ENCODE measurements around the gene JDP2. TPM values are rescaled to one million over a fixed set of nuclear protein-coding genes. Genes with fewer than 3 reads are reported as not detected.

Gene JDP2
- total and polyA plus RNA-seq, 2 of the 4 experiments (the other 2 are of a cell fraction), result 35.7 to 38.4 TPM

GRCh38 chr14:75381642-75382041 is 46.2 kb upstream of the JDP2 start:
- DNase-seq (no peak), ATAC-seq (ENCODE audit: low read depth) (no peak)
- Histone ChIP-seq H3K14ac (replicated peaks; ENCODE audit: low read depth, low read length) (no peak overlapping the region), H3K56ac (ENCODE audit: extremely low read depth, insufficient read depth, low read length) (no peak overlapping the region), H2AK5ac (ENCODE audit: low read depth, low read length) (no peak overlapping the region), H4K91ac (ENCODE audit: insufficient read depth, low read depth, low read length) (no peak overlapping the region), H3K27me3 (ENCODE audit: control insufficient read depth, insufficient read depth, low read length) (peaks cover 27% of the 10 kb centered on the region), H3K79me1 (ENCODE audit: low read depth in 1 of 2, low read length in 2 of 2) (no peaks in the 10 kb centered on the region), H2AK9ac (replicated peaks; ENCODE audit: low read depth, low read length, poor library complexity) (no peak overlapping the region), H2AFZ (replicated peaks; ENCODE audit: low read length, poor library complexity) (no peak overlapping the region), H3K4me2 (ENCODE audit: low read depth, low read length) (no peak overlapping the region), H2BK15ac (ENCODE audit: low read depth, low read length) (no peak overlapping the region), H4K8ac (ENCODE audit: low read depth in 2 of 2, low read length in 2 of 2) (no peak overlapping the region), H3K4ac (ENCODE audit: low read depth, low read length) (no peak overlapping the region), H3K36me3 (ENCODE audit: control insufficient read depth, insufficient read depth, low read length) (no peaks in the 10 kb centered on the region), H3K4me3 (ENCODE audit: insufficient read depth, low read depth, low read length) (no peak overlapping the region), H4K20me1 (ENCODE audit: insufficient read depth, low read length) (no peaks in the 10 kb centered on the region), H3K9ac (ENCODE audit: low read depth, low read length) (no peak overlapping the region), H3K4me1 (ENCODE audit: control insufficient read depth, insufficient read depth, low read length) (no peaks in the 10 kb centered on the region), H3K18ac (ENCODE audit: low read depth, low read length) (no peak overlapping the region), H3K27ac (ENCODE audit: insufficient read depth, low read length) (no peak overlapping the region), H2BK120ac (ENCODE audit: low read depth, low read length) (no peak overlapping the region), H3K9me3 (ENCODE audit: control insufficient read depth, insufficient read depth, low read length) (no peaks in the 10 kb centered on the region), H3K9me1 (ENCODE audit: insufficient read depth, low read length) (no peaks in the 10 kb centered on the region), H3K23ac (ENCODE audit: low read depth, low read length) (no peak overlapping the region), H4K5ac (ENCODE audit: low read depth, low read length) (no peak overlapping the region), H2BK5ac (ENCODE audit: low read depth, low read length, poor library complexity, severe bottlenecking) (no peak overlapping the region), H2BK20ac (ENCODE audit: low read depth, low read length) (no peak overlapping the region)
- no peak for TF ChIP-seq CHD1 (IDR thresholded peaks at IDR 0.05; ENCODE audit: low read depth, low read length)
- no peak for TF ChIP-seq RFX5 (IDR thresholded peaks at IDR 0.05; ENCODE audit: low read depth, low read length)
- TF ChIP-seq BHLHE40 (IDR thresholded peaks at IDR 0.05; ENCODE audit: low read depth, low read length), result no peak
- no peak for TF ChIP-seq MAZ (IDR thresholded peaks at IDR 0.05; ENCODE audit: borderline replicate concordance, low read depth, low read length)
- TF ChIP-seq SMC3 (IDR thresholded peaks at IDR 0.05; ENCODE audit: low read depth, low read length), result no peak
- no peak for TF ChIP-seq MXI1 (IDR thresholded peaks at IDR 0.05; ENCODE audit: borderline replicate concordance, low read depth, low read length)
- TF ChIP-seq CEBPB (IDR thresholded peaks at IDR 0.05; ENCODE audit: low read depth, low read length), result no peak
- TF ChIP-seq MAFK (IDR thresholded peaks at IDR 0.05; ENCODE audit: low read depth, low read length), result no peak
- TF ChIP-seq RAD21 (IDR thresholded peaks at IDR 0.05; ENCODE audit: low read length), result no peak
- TF ChIP-seq CTCF (conservative IDR thresholded peaks at IDR 0.05; ENCODE audit: low read depth, low read length), result no peak
- TF ChIP-seq USF2 (IDR thresholded peaks at IDR 0.05; ENCODE audit: low read depth, low read length), result no peak
- TF ChIP-seq FOS (IDR thresholded peaks at IDR 0.05; ENCODE audit: low read depth, low read length), result no peak
- CTCF ChIA-PET, result interaction anchor here (0.6 to 1.1 kb wide), 3 partner anchors 8 to 50 kb away, joined by 3 read pairs; no protein-coding TSS in a partner anchor
- intact Hi-C loops (cut with micrococcal nuclease), result no loop called here
- POLR2A ChIA-PET (ENCODE audit: unreplicated experiment), result no interaction called here
- dilution Hi-C loops (cut with HindIII; ENCODE audit: low sequenced_read_pairs, unreplicated experiment), result no loop called here
- no TSS peak for BruUV-seq (replicated peaks)
- in situ Hi-C loops (cut with MboI; ENCODE audit: low sequenced_read_pairs), result no loop called here
